EL (cell line): Measurements from ENCODE around the gene ERLEC1.
"Not testable (repeated sequence)": the region's sequence is repeated elsewhere in the genome, so short reads cannot be mapped to it uniquely, and the experiment has no call there.

Experiments used
- DNase-seq: peaks from one replicate; pipeline ENCODE4 v3.0.0-alpha.2; 2016

Gene ERLEC1, protein sequence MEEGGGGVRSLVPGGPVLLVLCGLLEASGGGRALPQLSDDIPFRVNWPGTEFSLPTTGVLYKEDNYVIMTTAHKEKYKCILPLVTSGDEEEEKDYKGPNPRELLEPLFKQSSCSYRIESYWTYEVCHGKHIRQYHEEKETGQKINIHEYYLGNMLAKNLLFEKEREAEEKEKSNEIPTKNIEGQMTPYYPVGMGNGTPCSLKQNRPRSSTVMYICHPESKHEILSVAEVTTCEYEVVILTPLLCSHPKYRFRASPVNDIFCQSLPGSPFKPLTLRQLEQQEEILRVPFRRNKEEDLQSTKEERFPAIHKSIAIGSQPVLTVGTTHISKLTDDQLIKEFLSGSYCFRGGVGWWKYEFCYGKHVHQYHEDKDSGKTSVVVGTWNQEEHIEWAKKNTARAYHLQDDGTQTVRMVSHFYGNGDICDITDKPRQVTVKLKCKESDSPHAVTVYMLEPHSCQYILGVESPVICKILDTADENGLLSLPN

DNA sequence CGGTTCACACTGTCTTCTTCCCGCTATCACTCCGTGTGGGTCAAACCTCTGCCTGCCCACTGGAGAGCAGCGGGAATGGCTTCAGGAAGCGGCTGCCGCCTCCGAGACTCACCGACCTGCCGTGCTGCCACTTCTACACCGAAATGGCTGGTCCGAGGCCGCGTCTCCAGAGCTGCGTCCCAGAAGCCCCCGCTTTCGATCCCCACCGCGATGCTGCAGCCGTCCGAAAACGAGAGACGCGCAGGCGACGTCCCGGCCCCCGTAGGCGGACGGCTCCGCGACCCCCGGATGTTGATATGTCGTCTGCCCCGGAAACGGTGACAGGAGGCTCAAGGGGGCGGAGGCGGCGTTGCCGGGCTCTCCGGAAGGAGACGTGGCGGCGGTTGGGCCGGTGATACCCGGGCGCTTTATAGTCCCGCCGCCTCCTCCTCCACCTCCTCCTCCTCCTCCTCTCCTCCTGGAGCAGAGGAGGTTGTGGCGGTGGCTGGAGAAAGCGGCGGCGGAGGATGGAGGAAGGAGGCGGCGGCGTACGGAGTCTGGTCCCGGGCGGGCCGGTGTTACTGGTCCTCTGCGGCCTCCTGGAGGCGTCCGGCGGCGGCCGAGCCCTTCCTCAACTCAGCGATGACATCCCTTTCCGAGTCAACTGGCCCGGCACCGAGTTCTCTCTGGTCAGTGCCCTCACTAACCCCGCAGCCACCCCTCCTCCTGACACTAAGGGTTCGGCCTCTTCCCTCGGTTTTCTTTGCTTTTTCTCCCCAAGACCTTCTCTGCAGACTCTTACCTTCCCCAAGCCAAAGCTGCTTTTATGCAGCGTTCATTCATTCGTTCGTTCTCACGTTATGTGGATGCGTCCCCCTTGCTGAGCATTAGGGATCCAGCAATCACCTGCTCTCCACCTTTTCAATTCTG lies at the start of gene ERLEC1, which contains the start of gene ASB3:
ERLEC1 (plus strand) TSS at position 340 of the 909 bp plus-strand sequence; CDS start at position 507, 167 bp downstream.
ASB3 (minus strand) TSS at position 249 of the 909 bp plus-strand sequence. CDS start 21,381 bp downstream, outside the sequence.
- peak; percentile 84 for DNase-seq

DNA sequence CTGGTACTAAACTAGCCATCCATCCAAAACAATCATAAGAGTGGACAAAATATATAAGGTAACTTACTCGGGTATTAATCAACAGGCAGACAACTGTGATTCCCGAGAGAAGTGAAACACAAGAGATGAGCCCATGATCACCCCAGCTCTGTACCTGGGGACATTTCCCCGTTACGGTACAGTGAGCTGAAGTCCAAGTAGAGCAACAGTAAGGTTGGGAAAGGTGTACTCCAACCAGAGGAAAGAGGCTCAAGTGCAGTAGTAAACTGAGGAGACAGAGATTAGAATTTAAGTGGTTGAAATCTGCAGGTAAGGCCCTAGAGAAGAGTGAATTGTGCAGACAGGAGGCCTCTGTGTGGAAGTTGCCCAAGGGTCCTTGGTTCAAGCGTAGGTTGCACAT lies 49.8 kb upstream of the ERLEC1 start:
- no peak for DNase-seq

DNA sequence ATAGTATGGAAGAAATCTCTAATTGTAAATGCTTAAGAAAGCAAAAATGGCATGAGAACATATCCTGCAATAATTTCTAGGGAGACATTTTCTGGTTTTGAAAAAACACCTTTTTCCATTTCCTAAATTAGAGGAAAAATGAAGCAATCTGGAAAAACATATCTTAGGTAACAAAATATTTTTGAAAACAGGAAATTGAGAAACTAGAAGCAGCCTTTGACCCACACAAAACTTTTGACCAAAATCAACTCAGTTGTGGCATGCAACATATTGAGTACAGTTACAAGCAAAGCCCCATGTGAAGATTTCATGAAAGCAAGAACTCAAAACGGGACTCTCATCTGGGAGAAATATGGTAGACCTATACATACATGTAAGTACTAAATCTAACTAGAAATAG lies 47.8 kb upstream of the ERLEC1 start:
- no peak for DNase-seq

DNA sequence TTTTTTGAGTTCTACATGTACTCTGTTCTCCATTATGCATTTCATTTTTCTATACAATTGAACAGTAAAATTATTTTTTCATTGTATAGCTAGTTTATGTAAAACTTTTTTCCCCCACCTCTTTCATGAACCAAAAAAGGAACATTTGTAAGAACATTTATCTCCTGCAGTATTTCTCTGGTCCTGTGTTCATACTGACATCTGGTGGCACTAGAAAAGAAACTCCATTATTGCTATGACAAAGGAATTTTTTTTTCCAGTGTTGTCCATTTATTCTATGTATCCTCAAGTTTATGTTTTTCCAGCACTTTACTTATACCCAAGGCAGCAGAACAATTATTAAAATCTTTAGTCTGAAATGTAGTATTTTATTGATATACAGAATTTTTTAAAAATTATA lies 46.7 kb upstream of the ERLEC1 start:
- DNase-seq, result peak; percentile 12

DNA sequence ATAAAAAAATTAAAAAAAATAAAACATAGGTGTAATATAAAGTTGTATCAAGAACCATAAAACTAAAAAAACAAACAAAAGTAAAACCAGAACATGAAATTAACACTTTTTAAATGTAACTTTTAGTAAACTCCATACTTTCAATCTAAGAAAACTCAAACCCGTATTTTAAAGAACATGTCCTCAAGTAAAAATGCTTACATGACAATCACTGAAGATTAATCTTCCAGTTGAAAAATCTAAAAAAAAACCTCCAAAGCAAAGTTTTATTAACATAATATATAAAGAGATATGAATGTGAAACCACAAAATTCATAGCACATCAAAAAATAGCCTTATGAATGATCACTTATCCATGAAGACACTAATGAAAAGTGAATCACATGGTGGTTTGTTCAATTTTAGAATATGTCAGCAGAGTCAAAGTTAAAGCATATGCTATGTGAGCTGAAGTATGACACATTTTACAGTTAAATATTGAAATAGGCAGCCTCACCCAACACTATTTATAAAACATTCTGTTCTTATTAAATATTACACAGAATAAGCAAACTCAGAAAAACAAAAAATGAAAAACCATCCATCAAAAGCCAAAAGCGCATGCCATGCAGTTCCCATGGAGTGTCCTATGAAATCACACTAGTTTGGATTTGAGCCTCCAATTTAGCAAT lies 42.3 kb upstream of the ERLEC1 start:
- DNase-seq, result no peak

DNA sequence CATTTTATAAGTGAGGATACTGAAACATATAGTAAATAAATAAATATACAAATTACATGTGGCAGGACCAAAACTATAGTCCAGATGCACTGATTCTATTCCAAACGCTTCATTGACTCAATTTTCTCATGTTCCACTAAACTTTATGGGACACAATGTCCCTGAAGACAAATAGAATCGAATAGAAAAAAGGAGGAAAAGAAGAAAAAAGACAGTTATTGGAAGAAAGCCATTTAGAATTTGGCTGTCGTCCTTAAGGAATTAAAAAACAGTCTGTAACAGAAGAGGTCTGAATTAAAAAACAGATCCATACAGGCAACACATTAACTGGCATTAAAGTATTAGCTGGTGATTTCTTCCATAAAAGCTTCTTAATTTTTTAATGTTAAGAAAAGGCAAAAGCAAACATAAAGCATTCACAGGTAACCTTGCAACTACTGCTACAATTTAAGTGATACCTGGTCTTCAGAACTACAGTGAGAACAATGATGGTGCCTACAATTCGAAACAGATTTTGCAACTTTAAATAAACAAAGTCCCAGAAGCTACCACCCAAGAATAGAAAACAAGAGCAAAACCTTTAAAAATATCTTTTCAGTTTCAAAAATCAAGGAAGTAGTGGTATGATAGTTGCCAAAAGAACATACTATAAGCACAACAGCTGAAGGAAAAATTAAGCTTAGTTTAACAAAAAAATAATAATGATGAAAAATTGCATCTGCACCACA lies 36.6 kb upstream of the ERLEC1 start:
- DNase-seq, result no peak

DNA sequence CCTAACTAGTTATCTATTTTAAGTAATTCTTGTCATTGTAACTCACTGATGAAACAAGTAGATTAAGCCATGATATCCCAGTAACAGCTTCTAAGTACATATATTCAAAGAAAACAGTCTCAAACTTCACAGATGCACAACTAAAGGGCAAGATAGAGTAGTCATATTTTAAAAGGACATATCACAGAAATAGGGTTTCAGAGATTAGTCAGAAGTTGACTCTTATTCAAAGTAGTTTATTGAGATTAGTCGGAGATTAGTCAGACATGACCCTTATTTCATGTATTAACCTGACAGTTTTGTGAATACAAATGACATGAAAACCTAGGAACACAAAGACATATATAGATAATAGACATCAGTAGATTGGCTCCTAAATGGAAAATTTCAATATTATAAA lies 35.1 kb upstream of the ERLEC1 start:
- peak; percentile 64 for DNase-seq

DNA sequence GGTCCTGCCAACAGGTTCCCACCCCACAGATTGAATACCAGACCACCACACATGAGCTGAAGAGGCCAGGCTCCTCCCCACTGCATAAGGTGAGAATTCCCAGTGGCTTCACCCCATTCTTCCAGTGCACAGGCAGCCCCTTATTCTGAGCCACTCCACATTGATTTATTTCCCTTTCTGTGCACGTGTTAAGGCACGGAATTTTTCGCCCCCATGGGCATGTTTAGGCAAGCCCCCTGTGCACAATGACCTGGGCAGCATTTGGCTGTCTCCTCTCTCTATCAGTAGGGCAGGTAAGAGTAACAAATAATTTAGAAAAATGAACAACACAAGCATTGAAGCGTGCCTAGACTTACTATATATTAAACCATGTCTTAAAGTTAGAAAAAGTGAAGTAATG lies 34.5 kb upstream of the ERLEC1 start:
- DNase-seq, result no peak

DNA sequence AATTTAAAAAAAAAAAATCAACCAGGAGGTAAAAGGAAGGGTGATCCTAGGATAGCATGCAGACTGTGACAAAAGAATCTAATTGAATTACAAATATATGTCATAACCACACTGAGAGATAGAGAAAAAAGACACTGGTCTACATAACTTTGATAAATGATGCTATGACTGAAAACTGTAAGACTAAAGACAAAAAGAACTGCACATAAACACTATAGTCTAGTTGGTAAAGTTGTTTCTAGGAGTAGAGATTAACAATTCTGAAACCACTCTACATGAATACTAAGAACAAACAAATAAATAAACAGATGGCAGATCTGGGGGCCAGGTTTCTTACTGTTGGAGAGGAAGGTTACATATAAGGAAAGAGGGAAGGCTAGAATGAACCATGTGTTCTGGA lies 33.8 kb upstream of the ERLEC1 start:
- no peak for DNase-seq

DNA sequence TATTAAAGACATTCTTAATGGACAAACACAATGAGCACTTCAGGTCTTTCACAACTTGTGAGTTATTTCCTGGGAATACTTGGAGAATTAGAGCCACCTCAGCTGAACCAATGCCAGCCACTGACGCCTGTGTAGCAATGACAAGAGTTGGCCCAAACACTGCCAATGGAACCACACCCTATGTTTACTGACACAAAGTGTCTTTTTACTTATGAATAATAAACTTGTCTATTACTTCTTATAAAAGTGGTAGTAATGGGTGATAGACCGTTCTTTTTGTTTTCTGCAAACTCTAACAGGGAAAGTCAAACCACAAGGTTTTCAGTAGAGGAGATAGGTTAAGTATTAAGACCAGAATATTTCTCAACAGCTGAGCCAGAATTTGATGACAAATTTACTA lies 31.7 kb upstream of the ERLEC1 start:
- no peak for DNase-seq

DNA sequence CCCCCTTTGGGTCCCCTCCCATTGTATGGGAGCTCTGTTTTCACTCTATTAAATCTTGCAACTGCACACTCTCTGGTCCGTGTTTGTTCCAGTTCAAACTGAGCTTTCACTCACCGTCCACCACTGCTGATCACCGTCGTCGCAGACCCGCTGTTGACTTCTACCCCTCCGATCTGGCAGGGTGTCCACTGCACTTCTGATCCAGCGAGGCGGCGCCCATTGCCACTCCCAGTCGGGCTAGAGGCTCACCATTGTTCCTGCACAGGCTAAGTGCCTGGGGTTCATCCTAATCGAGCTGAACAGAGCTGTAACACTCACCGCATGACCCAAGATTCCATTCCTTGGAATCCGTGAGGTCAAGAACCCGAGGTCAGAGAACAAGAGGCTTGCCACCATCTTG lies 30.2 kb upstream of the ERLEC1 start:
- DNase-seq, result no peak

DNA sequence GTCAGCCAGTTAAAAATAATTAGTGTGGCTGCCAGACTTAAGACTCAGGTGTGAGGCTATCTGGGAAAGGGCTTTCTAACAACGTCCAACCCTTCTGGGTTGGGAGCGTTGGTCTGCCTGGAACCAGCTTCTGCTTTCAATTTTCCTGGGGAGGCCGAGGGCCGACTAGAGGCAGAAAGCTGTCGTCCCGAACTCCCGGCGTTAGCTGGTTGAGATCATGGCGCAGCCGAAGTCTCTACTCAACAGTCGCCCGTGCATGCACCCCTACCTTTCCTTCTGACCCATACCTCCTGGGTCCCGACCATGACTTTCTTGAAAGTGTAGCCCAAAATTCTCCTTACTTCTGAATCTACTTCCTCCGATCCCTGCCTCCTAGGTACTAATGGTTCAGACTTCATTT lies 29.6 kb upstream of the ERLEC1 start:
- not testable (repeated sequence) for DNase-seq

DNA sequence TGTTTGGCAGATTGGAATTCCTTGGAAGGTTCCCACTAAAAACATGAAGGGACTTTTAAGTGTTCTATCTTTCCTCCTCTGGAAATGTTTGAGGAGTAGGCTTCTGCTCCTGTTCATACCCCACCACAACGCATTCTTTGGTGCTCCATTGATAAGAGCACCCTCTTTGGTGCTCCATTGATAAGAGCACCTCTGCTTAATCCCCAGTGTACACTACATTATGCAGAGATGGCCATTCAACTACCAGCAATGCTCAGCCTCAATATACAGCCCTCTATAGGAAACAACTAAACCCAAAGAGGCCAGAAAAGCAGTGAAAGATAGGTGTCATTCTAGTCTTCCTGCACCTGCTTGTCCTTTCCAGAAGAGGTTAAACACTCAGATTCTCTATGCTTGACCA lies 21.1 kb upstream of the ERLEC1 start:
- DNase-seq, result no peak

DNA sequence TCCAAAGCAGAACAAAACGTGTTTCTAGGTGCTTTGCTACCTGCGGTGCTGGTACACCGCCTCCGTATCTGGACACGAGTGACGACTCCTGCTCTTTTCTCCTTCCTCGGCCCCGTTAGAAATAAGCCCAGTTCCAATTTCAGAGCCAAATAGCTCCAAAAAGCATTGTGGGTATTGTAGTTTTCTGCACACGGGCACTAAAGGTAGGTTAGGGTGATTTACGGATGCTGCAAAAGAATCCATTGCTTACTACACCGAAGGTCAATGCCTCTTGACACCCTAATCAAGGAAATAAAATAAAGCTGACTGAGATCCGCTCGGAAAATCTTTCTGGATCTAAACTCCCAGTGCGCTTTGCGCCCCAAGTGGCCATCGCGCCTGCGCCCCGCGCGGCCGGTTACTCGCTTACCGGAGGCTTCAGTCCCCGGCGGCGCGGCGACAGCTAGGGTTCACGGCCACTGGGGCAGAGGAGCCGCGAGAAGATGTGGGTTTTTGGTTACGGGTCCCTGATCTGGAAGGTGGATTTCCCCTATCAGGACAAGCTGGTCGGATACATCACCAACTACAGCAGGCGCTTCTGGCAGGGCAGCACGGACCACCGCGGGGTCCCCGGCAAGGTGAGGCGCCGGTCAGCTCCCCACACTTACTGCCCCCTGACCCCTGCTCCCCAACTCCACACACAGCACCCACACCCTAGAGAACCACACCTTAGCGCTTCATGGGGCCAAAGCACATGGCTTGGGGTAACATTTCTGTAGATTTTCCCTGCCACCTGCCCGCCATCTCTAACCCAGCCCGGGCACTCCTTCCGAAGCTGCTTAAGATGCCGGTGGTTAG lies 19.2 kb upstream of the ERLEC1 start, which contains the start of gene CHAC2:
CHAC2 (plus strand) TSS at position 400 of the 837 bp plus-strand sequence; CDS start at position 483, 83 bp downstream.
- DNase-seq, result peak; percentile 82

DNA sequence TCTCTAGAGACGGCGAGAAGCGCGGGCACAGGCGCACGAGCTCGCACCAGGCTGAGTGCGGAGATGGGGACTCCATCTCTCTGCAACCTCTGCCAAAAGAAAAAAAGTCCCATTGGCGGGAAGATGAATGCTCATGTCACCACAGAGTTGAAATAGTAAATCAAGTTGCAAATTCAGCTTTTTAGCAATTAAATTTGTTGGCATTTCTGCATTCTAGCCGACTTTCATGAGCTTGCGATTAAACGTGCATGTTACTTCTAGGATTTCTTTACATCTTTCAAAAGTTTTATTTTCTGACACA lies 18.7 kb upstream of the ERLEC1 start:
- DNase-seq, result peak; percentile 59

DNA sequence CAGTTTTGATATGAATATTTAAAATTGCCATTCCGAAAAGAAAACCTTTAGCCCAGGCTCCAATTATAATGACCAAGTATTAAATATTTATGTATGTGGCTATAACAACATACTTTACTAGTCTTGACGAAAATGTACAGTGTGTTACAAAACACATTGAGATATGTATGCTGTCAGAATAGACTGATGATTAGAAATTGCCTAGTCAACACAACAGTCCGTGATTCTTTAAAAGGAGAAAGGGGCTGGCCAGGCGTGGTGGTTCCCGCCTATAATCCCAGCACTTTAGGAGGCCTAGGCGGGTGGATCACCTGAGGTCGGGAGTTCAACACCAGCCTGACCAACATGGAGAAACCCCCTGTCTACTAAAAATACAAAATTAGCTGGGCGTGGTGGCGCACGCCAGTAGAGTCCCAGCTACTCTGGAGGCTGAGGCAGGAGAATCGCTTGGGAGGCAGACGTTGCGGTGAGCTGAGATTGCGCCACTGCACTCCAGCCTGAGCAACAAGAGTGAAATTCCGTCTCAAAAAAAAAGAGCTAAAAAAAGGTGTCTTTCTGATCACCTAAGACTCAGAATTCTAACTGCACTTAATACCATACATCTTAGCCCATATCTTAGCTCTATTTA lies 17.4 kb upstream of the ERLEC1 start:
- DNase-seq, result no peak

DNA sequence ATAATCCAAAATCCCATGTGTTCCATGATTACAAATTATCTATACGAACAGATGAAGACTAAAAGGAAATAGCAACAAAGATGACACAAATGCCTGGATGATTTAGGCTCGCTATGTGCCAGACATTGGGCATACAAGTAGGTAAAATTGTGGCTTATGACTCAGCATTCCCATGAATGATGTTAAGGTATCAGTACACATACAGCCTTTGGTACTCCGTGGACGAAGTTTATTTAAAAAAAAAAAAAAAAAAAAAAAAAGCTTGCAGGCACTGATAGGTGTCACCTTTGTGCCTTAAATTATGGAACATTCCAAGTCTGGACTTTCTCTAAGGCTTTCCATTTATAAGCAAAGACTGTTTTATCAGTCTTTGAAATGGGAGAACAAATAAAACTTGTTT lies 16.6 kb upstream of the ERLEC1 start:
- DNase-seq, result no peak

DNA sequence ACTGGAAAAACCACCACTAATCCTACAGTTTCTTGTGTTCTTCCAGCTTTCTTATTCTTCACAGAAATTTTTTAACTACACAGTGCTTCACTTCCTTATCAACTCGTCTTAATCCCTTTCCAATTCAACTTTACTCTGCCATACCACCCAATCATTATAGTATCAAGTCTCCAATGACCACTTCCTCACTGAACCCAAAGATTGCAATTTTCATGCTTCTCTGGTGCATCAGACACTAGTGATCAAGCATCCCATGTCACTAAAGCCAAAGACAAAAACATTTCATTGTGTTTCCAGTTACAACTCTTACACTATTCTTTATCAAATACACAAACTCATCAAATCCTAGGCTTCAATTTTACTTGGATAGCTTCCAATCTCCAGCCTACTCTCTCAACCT lies 9.7 kb upstream of the ERLEC1 start:
- no peak for DNase-seq

DNA sequence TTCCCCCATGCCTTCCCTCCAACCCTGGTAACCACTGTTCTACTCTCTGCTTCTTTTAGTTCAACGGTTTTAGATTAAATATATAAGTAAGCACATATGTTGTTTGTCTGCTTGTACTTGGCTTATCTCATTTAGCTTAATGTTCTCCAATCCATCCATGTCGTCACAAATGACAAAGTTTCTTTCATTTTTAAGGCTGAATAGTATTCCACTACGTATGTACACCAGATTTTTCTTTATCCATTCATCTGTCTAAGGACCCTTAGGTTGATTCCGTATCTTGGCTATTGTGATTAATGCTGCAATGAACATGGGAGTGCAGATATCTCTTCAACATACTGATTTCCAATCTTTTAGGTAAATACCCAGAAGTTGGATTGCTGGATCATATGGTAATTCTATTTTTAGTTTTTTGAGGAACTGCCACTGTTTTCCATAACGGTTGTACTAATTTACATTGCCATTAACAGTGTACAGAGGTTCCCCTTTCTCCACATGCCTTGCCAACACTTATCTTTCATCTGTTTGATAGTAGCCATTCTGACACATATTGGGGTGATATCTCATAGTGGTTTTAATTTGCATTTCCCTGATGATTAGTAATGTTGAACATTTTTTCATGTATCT lies 8.2 kb upstream of the ERLEC1 start:
- no peak for DNase-seq

DNA sequence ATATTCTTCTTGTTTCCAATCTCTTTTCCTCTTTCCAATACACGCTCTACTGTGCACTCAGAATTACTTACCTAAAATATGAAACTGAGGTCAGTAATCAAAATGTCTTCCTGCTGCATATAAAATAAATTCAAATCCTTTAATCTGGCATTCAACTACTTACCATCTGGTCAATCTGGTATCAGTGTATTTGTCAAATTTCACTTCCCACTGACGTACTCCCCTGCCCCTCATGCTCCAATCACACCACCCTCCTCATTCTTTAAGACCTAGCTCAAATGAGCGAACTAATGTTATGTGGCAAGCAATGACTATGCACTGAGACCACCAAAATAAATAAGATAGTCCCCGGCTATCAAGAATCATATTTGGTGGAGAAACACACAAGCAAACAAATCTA lies 6.8 kb upstream of the ERLEC1 start:
- DNase-seq, result no peak

DNA sequence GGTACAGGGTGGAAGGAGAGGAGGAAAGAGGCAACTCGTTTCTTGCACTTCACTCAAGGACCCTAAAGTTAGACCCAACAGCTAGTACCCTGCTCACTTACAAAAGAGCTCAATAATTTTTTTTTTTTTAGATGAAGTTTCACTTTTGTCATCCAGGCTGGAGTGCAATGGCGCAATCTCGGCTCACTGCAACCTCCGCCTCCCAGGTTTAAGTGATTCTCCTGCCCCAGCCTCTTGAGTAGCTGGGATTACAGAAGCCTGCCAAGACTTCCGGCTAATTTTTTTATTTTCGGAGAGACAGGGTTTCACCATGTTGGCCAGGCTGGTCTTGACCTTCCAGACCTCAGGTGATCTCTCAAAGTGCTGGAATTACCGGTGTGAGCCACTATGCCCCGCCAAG lies 4.2 kb upstream of the ERLEC1 start:
- DNase-seq, result no peak
